GM19099 (cell line): ENCODE measurements around the gene ARID2.

ENCODE experiments used
- POLR2A ChIP-seq: IDR thresholded peaks from 3 replicates; pipeline ENCODE4 v1.6.1; 2011; ENCODE audit warnings: low read depth; ENCODE audit not compliant: insufficient read length; ENCODE audit errors: extremely low read depth

ARID2 gene

GRCh38 chr12:45914090-45914489, 184.6 kb downstream of the ARID2 start:
- TF ChIP-seq POLR2A, result no peak

- TF ChIP-seq POLR2A, result no peak
Measured at GRCh38 chr12:45915405-45915804, 185.9 kb downstream of the ARID2 start.

GRCh38 chr12:45918818-45919217, 189.3 kb downstream of the ARID2 start:
- TF ChIP-seq POLR2A, result no peak

GRCh38 chr12:45928309-45928708, 198.8 kb downstream of the ARID2 start:
- no peak for TF ChIP-seq POLR2A

GRCh38 chr12:45930369-45930768, 200.9 kb downstream of the ARID2 start:
- no peak for TF ChIP-seq POLR2A

- TF ChIP-seq POLR2A, result no peak
Measured at GRCh38 chr12:45933504-45933903, 204.0 kb downstream of the ARID2 start.

GRCh38 chr12:45934956-45935355, 205.4 kb downstream of the ARID2 start:
- no peak for TF ChIP-seq POLR2A

- TF ChIP-seq POLR2A, result no peak
Measured at GRCh38 chr12:45938566-45938965, 209.1 kb downstream of the ARID2 start.

GRCh38 chr12:45939759-45940158, 210.3 kb downstream of the ARID2 start:
- TF ChIP-seq POLR2A, result no peak

- TF ChIP-seq POLR2A, result no peak
Measured at GRCh38 chr12:45944771-45945170, 215.3 kb downstream of the ARID2 start.

- TF ChIP-seq POLR2A, result no peak
Measured at GRCh38 chr12:45946435-45946834, 216.9 kb downstream of the ARID2 start.

- no peak for TF ChIP-seq POLR2A
Measured at GRCh38 chr12:45948546-45948945, 219.0 kb downstream of the ARID2 start.
